OCI-LY7 (cell line): ENCODE results near the gene PRKCI.

Source experiments
- CTCF ChIP-seq: fragments of 200-600 bp; sonication (generic); conservative IDR thresholded peaks from 2 replicates; pipeline ENCODE4 v1.5.1; 2014; ENCODE audit warnings: mild to moderate bottlenecking, antibody characterized with exemption, low read length, moderate library complexity, mixed read lengths
- EZH2phosphoT487 ChIP-seq: fragments of 200-600 bp; sonication (generic); IDR thresholded peaks from 2 replicates; pipeline ENCODE4 v1.6.1; 2018; ENCODE audit warnings: low read depth, borderline replicate concordance, mild to moderate bottlenecking, mixed run types, antibody characterized with exemption, low read length, moderate library complexity, mixed read lengths

DNA sequence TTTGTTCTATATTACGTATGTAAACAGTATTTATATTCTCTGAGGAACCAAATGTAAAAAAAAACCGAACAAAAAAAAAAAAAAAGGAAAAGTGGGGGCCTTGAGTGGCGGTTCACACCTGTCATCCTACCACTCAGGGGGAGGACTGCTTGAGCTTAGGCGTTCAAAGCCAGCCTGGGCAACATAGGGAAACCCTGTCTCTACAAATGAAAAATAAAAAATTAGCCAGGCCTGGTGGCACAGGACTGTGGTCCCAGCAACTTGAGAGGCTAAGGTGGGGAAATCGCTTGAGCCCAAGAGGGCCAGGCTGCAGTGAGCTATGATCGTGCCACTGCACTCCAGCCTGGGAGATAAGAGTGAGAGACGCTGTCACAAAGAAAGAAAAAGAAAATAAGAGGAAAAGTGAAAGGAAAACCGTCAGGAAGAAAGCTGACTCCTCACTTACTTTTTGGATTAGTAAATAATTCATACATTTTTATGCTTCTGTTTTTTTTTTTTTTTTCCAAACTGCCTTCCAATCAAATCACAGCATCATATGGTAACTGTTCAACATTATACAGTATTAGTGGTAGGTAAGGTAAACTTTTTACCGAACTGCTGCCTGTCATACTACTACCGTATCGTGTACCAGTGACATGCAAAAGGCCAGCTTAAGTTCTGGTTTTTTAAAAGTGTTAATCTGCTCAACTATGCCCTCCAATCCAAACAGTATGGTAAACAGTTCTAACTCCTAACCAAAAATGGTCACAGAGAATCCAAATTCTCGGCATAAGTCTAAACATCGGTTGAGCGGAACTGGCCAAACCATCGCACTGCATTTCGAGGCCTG, 41.9 kb upstream of the PRKCI start:
- no peak for TF ChIP-seq CTCF
- TF ChIP-seq EZH2phosphoT487: no peak
